ENCODE data around the gene TEPSIN.

TEPSIN gene

GRCh38 chr17:81183807-81184206 is 55.0 kb downstream of the TEPSIN start:
- Histone ChIP-seq H4K20me1 (ENCODE audit: low read depth, low read length) (no peaks in the 10 kb centered on the region), H3K79me2 (ENCODE audit: insufficient read depth, low read length) (no peaks in the 10 kb centered on the region), H3K4me3 (ENCODE audit: insufficient read depth, low read length, poor library complexity, severe bottlenecking) (no peak overlapping the region), H3F3A (ENCODE audit: insufficient read depth) (no peaks in the 10 kb centered on the region), H2AFZ (ENCODE audit: low read depth, low read length, severe bottlenecking) (no peak overlapping the region), H3K27me3 (ENCODE audit: low read length) (no peaks in the 10 kb centered on the region), H3K36me3 (ENCODE audit: low read length) (no peaks in the 10 kb centered on the region), H3K27ac (ENCODE audit: low read depth, low read length) (no peak overlapping the region), H3K9ac (ENCODE audit: low read length) (no peak overlapping the region), H3K9me2 (replicated peaks; ENCODE audit: insufficient read depth, low read length) (no peaks in the 10 kb centered on the region), H3K4me2 (ENCODE audit: low read depth, low read length, poor library complexity, severe bottlenecking) (no peak overlapping the region), H3K9me3 (ENCODE audit: insufficient read depth, low read length) (no peaks in the 10 kb centered on the region)
- TF ChIP-seq CTCF (IDR thresholded peaks at IDR 0.05; ENCODE audit: insufficient read depth, low read length, poor library complexity, severe bottlenecking), result no peak
- TF ChIP-seq EZH2phosphoT487 (conservative IDR thresholded peaks at IDR 0.05; ENCODE audit: low read length), result no peak

GRCh38 chr17:81183316-81183715 is 55.5 kb downstream of the TEPSIN start:
- Histone ChIP-seq H3K36me3 (ENCODE audit: low read length) (no peaks in the 10 kb centered on the region), H3K27me3 (ENCODE audit: low read length) (no peaks in the 10 kb centered on the region), H3K9me3 (ENCODE audit: insufficient read depth, low read length) (no peaks in the 10 kb centered on the region), H3K27ac (ENCODE audit: low read depth, low read length) (no peak overlapping the region), H3F3A (ENCODE audit: insufficient read depth) (no peaks in the 10 kb centered on the region), H4K20me1 (ENCODE audit: low read depth, low read length) (no peaks in the 10 kb centered on the region), H3K9me2 (replicated peaks; ENCODE audit: insufficient read depth, low read length) (no peaks in the 10 kb centered on the region), H3K9ac (ENCODE audit: low read length) (no peak overlapping the region), H3K4me3 (ENCODE audit: insufficient read depth, low read length, poor library complexity, severe bottlenecking) (no peak overlapping the region), H3K4me2 (ENCODE audit: low read depth, low read length, poor library complexity, severe bottlenecking) (no peak overlapping the region), H2AFZ (ENCODE audit: low read depth, low read length, severe bottlenecking) (no peak overlapping the region), H3K79me2 (ENCODE audit: insufficient read depth, low read length) (no peaks in the 10 kb centered on the region)
- TF ChIP-seq EZH2phosphoT487 (conservative IDR thresholded peaks at IDR 0.05; ENCODE audit: low read length), result no peak
- no peak for TF ChIP-seq CTCF (IDR thresholded peaks at IDR 0.05; ENCODE audit: insufficient read depth, low read length, poor library complexity, severe bottlenecking)

- no peaks in the 10 kb centered on the region for H4K20me1 ChIP-seq (ENCODE audit: low read depth, low read length)
- no peaks in the 10 kb centered on the region for H3K36me3 ChIP-seq (ENCODE audit: low read length)
- no peak overlapping the region for H3K4me2 ChIP-seq (ENCODE audit: low read depth, low read length, poor library complexity, severe bottlenecking)
- H3K4me3 ChIP-seq (ENCODE audit: insufficient read depth, low read length, poor library complexity, severe bottlenecking), result no peak overlapping the region
- no peak overlapping the region for H3K9ac ChIP-seq (ENCODE audit: low read length)
- no peaks in the 10 kb centered on the region for H3K9me2 ChIP-seq (replicated peaks; ENCODE audit: insufficient read depth, low read length)
- H3K79me2 ChIP-seq (ENCODE audit: insufficient read depth, low read length), result no peaks in the 10 kb centered on the region
- H3F3A ChIP-seq (ENCODE audit: insufficient read depth), result no peaks in the 10 kb centered on the region
- H3K9me3 ChIP-seq (ENCODE audit: insufficient read depth, low read length), result no peaks in the 10 kb centered on the region
- H3K27ac ChIP-seq (ENCODE audit: low read depth, low read length), result no peak overlapping the region
- no peak overlapping the region for H2AFZ ChIP-seq (ENCODE audit: low read depth, low read length, severe bottlenecking)
- no peak for TF ChIP-seq EZH2phosphoT487 (conservative IDR thresholded peaks at IDR 0.05; ENCODE audit: low read length)
- TF ChIP-seq CTCF (IDR thresholded peaks at IDR 0.05; ENCODE audit: insufficient read depth, low read length, poor library complexity, severe bottlenecking), result no peak
- H3K27me3 ChIP-seq (ENCODE audit: low read length), result no peaks in the 10 kb centered on the region
Measured at GRCh38 chr17:81182596-81182995, 56.3 kb downstream of the TEPSIN start.

GRCh38 chr17:81181811-81182185 is 57.1 kb downstream of the TEPSIN start:
- no peak overlapping the region for H3K27ac ChIP-seq (ENCODE audit: low read depth, low read length)
- no peak overlapping the region for H3K9ac ChIP-seq (ENCODE audit: low read length)
- no peak overlapping the region for H3K4me3 ChIP-seq (ENCODE audit: insufficient read depth, low read length, poor library complexity, severe bottlenecking)
- H4K20me1 ChIP-seq (ENCODE audit: low read depth, low read length), result no peaks in the 10 kb centered on the region
- H3K36me3 ChIP-seq (ENCODE audit: low read length), result no peaks in the 10 kb centered on the region
- H3K9me3 ChIP-seq (ENCODE audit: insufficient read depth, low read length), result no peaks in the 10 kb centered on the region
- H3K9me2 ChIP-seq (replicated peaks; ENCODE audit: insufficient read depth, low read length), result no peaks in the 10 kb centered on the region
- no peak overlapping the region for H2AFZ ChIP-seq (ENCODE audit: low read depth, low read length, severe bottlenecking)
- no peak overlapping the region for H3K4me2 ChIP-seq (ENCODE audit: low read depth, low read length, poor library complexity, severe bottlenecking)
- no peaks in the 10 kb centered on the region for H3F3A ChIP-seq (ENCODE audit: insufficient read depth)
- TF ChIP-seq CTCF (IDR thresholded peaks at IDR 0.05; ENCODE audit: insufficient read depth, low read length, poor library complexity, severe bottlenecking) (no peak), EZH2phosphoT487 (conservative IDR thresholded peaks at IDR 0.05; ENCODE audit: low read length) (no peak)
- H3K27me3 ChIP-seq (ENCODE audit: low read length), result no peaks in the 10 kb centered on the region
- no peaks in the 10 kb centered on the region for H3K79me2 ChIP-seq (ENCODE audit: insufficient read depth, low read length)
